GM18951 (cell line): ENCODE data around the gene L1TD1.
"Not testable (repeated sequence)": the region's sequence is repeated elsewhere in the genome, so short reads cannot be mapped to it uniquely, and the experiment has no call there.

Experiments
- POLR2A ChIP-seq: IDR thresholded peaks from 4 replicates; pipeline ENCODE4 v1.6.1; 2011; ENCODE audit warnings: mild to moderate bottlenecking; ENCODE audit not compliant: insufficient read length, insufficient read depth; ENCODE audit errors: extremely low read depth
- in situ Hi-C: fragments of 300-500 bp; cut with MboI; formaldehyde crosslinking; loops from one replicate; pipeline ENCODE4 v1.12.0; 2022; ENCODE audit warnings: low sequenced_read_pairs, mixed read lengths, inconsistent platforms; ENCODE audit not compliant: unreplicated experiment

The L1TD1 gene

GRCh38 chr1:62234688-62235087 lies 40.0 kb downstream of the L1TD1 start:
- TF ChIP-seq POLR2A = no peak
- in situ Hi-C loops = no loop called here

GRCh38 chr1:62235576-62235975 lies 40.9 kb downstream of the L1TD1 start:
- TF ChIP-seq POLR2A = no peak
- in situ Hi-C loops = no loop called here

GRCh38 chr1:62237361-62237760 lies 42.7 kb downstream of the L1TD1 start:
- no peak for TF ChIP-seq POLR2A
- in situ Hi-C loops = no loop called here

- in situ Hi-C loops = no loop called here
- no peak for TF ChIP-seq POLR2A
Observed at GRCh38 chr1:62237950-62238374, 43.3 kb downstream of the L1TD1 start.

GRCh38 chr1:62238507-62238906 lies 43.9 kb downstream of the L1TD1 start:
- in situ Hi-C loops = no loop called here
- no peak for TF ChIP-seq POLR2A

- in situ Hi-C loops = not testable (repeated sequence)
Observed at GRCh38 chr1:62239652-62240403, 45.2 kb downstream of the L1TD1 start.

GRCh38 chr1:62240651-62241370 lies 46.2 kb downstream of the L1TD1 start:
- in situ Hi-C loops = no loop called here
- no peak for TF ChIP-seq POLR2A

GRCh38 chr1:62241371-62242131 lies 46.9 kb downstream of the L1TD1 start:
- no peak for TF ChIP-seq POLR2A
- in situ Hi-C loops = no loop called here

- in situ Hi-C loops = not testable (repeated sequence)
Observed at GRCh38 chr1:62244380-62244779, 49.7 kb downstream of the L1TD1 start.

GRCh38 chr1:62245201-62245600 lies 50.6 kb downstream of the L1TD1 start:
- in situ Hi-C loops = no loop called here
- TF ChIP-seq POLR2A = no peak

- in situ Hi-C loops = no loop called here
- TF ChIP-seq POLR2A = no peak
Observed at GRCh38 chr1:62247391-62248168, 52.9 kb downstream of the L1TD1 start.

- TF ChIP-seq POLR2A = no peak
- in situ Hi-C loops = no loop called here
Observed at GRCh38 chr1:62250126-62250726, 55.6 kb downstream of the L1TD1 start.

- in situ Hi-C loops = no loop called here
- no peak for TF ChIP-seq POLR2A
Observed at GRCh38 chr1:62259551-62259950, 64.9 kb downstream of the L1TD1 start.
